ENCODE data around the gene UBA52. TPM values are rescaled to one million over a fixed set of nuclear protein-coding genes. Genes with fewer than 3 reads are reported as not detected.

The UBA52 gene
- total and polyA plus RNA-seq, 2 of the 8 experiments (the other 6 are each of a cell fraction or from before 2014, with no cell fraction given) = 1,340 to 5,409 TPM

DNA sequence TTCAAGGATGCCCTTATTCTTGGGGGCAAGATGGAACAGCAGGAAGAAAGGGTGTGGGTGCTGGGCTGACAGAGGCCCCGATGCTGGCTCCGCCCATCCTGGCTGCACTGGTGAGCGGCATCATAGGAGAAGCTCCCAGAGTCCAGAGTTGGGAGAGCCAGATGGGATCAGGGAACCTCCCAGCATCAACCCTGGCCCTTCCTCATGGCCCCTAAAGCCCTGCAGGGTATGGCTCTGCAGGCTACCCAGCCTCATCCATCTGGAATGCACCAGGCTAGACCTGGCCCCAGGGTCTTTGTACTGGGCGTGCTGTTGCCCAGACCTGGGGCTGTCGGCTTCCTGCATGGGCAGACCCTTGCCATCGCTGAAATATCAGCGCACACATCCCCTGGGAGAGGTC lies 41.9 kb upstream of the UBA52 start:
- Histone ChIP-seq H3K9ac (replicated peaks in 1 of 4; ENCODE audit: extremely low read depth in 1 of 4, low read depth in 3 of 4, low read length in 3 of 4) (no peak overlapping the region; a peak in 1 of 7 replicates), H3K4ac (replicated peaks; ENCODE audit: insufficient read length, low read depth, low read length) (no peak overlapping the region), H4K5ac (ENCODE audit: insufficient read length, low read depth, low read length) (no peak overlapping the region), H3K4me1 (replicated peaks in 1 of 4; ENCODE audit: control insufficient read depth in 3 of 4, insufficient read depth in 4 of 4, low read length in 3 of 4) (no peaks in the 10 kb centered on the region), H3K23ac (ENCODE audit: insufficient read length) (no peak overlapping the region), H2BK5ac (ENCODE audit: low read depth, low read length) (no peak overlapping the region), H2BK15ac (ENCODE audit: low read length) (no peak overlapping the region), H4K20me1 (replicated peaks in 1 of 2; ENCODE audit: control insufficient read depth in 1 of 2, insufficient read depth in 2 of 2, low read length in 2 of 2) (peaks cover 3 to 4% of the 10 kb centered on the region in 2 experiments), H2BK20ac (ENCODE audit: low read length) (no peak overlapping the region), H3K79me2 (ENCODE audit: control insufficient read depth in 1 of 2, insufficient read depth in 2 of 2, low read length in 2 of 2) (no peaks in the 10 kb centered on the region), H3K9me3 (ENCODE audit: insufficient read depth in 2 of 2, low read depth in 1 of 2, low read length in 1 of 2) (no peaks in the 10 kb centered on the region), H3K18ac (ENCODE audit: extremely low read depth, low read length) (no peak overlapping the region), H2BK120ac (replicated peaks; ENCODE audit: low read depth, low read length) (no peak overlapping the region), H3K79me1 (ENCODE audit: low read depth, low read length) (no peaks in the 10 kb centered on the region; the same call in 1 of the 2 replicates), H4K8ac (ENCODE audit: extremely low read depth, insufficient read depth, low read length) (no peak overlapping the region), H2AK5ac (ENCODE audit: low read depth, low read length) (no peak overlapping the region), H3K27ac (ENCODE audit: low read depth, low read length) (no peak overlapping the region), H3K14ac (ENCODE audit: insufficient read length) (no peak overlapping the region), H3K56ac (replicated peaks; ENCODE audit: insufficient read length, low read depth, low read length) (no peak overlapping the region), H2BK12ac (ENCODE audit: low read depth, low read length) (no peak overlapping the region), H3K4me3 (ENCODE audit: extremely low read depth in 1 of 4, insufficient read depth in 2 of 4, low read depth in 3 of 4, low read length in 4 of 4) (no peak overlapping the region), H3K27me3 (replicated peaks in 1 of 4; ENCODE audit: control insufficient read depth in 3 of 4, extremely low read depth in 1 of 4, insufficient read depth in 3 of 4, low read length in 3 of 4) (no peaks in the 10 kb centered on the region; a peak in 1 of 7 replicates), H3K4me2 (ENCODE audit: insufficient read depth in 1 of 2, low read depth in 2 of 2, low read length in 2 of 2) (no peak overlapping the region), H3K36me3 (ENCODE audit: control insufficient read depth in 2 of 4, insufficient read depth in 4 of 4, low read length in 3 of 4) (peaks cover 2 to 18% (median 12%) of the 10 kb centered on the region in 4 experiments; a peak in 7 of 8 replicates), H3K23me2 (ENCODE audit: low read depth, low read length) (no peaks in the 10 kb centered on the region), H4K91ac (replicated peaks; ENCODE audit: insufficient read length, low read length) (no peak overlapping the region), H2AFZ (ENCODE audit: low read length) (no peak overlapping the region)
- 88% methylated on average over 7 of the region's 7 CpGs; no CpG with 5 or more reads in 1 of the 2 experiments for WGBS, 2 experiments (ENCODE audit: extremely low coverage in 1 of 2, insufficient coverage in 1 of 2, insufficient read length in 1 of 2, insufficient replicate concordance in 2 of 2, low coverage in 1 of 2, low lambda C conversion rate in 2 of 2, missing lambda C conversion rate in 1 of 2)
- CTCF ChIA-PET (ENCODE audit: partially characterized antibody) = interaction anchor here (1.2 to 6.1 kb wide), 6 partner anchors 9 to 68 kb away, joined by 4 to 37 read pairs (median 6); partner anchors contain the start of genes ELL and REX1BD
- POLR2A ChIA-PET (ENCODE audit: partially characterized antibody) = interaction anchor here (0.7 to 3.9 kb wide), 10 partner anchors 8 to 460 kb away, joined by 3 to 22 read pairs (median 4); partner anchors contain the start of genes ELL, FKBP8 and REX1BD
- no peak for TF ChIP-seq POU5F1 (IDR thresholded peaks at IDR 0.05; ENCODE audit: low read depth, low read length)
- TF ChIP-seq SAP30 (IDR thresholded peaks at IDR 0.05; ENCODE audit: insufficient read depth, insufficient replicate concordance, low read length) = no peak
- TF ChIP-seq BACH1 (IDR thresholded peaks at IDR 0.05; ENCODE audit: low read length) = no peak
- no peak for TF ChIP-seq TAF1 (IDR thresholded peaks at IDR 0.05; ENCODE audit: low read depth, low read length)
- no peak for TF ChIP-seq MAFK (IDR thresholded peaks at IDR 0.05; ENCODE audit: low read depth, low read length)
- no peak for TF ChIP-seq CTBP2 (IDR thresholded peaks at IDR 0.05; ENCODE audit: borderline replicate concordance, insufficient read depth, insufficient read length, low read length)
- FAIRE-seq (no peak), DNase-seq (ENCODE audit: low read depth in 1 of 2, low spot score in 2 of 2) (no peak)
